Hepatocyte (in vitro differentiated cells): Measurements from ENCODE around the gene SEL1L3.
"Not testable (repeated sequence)": the region's sequence is repeated elsewhere in the genome, so short reads cannot be mapped to it uniquely, and the experiment has no call there.

ENCODE experiments used
- EZH2 ChIP-seq: fragments of 200-600 bp; sonication (generic); IDR thresholded peaks from 2 replicates; pipeline ENCODE4 v1.6.1; 2016; ENCODE audit warnings: antibody characterized with exemption, mild to moderate bottlenecking, borderline replicate concordance
- TF ChIP-seq, protein P1 (sequence below): fragments of 200-600 bp; sonication (generic); IDR thresholded peaks from 2 replicates; pipeline ENCODE4 v1.5.1; 2016; ENCODE audit warnings: antibody characterized with exemption, mild to moderate bottlenecking; ENCODE audit not compliant: poor library complexity

DNA sequence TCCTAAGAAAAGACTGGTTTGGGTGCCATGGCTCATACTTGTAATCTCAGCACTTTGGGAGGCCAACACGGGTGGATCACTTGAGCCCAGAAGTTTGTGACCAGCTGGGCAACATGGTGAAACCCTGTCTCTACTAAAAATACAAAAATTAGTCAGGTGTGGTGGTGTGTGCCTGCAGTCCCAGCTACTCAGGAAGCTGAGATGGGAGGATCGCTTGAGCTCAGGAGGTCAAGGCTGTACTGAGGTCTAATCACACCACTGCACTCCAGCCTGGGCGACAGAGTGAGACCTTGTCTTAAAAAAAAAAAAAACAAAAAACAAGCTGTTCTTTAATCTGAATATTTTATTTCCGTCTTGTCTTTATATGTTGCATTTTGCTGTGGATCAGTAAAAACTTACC lies 3.6 kb upstream of the SEL1L3 start:
- TF ChIP-seq, protein P1, sequence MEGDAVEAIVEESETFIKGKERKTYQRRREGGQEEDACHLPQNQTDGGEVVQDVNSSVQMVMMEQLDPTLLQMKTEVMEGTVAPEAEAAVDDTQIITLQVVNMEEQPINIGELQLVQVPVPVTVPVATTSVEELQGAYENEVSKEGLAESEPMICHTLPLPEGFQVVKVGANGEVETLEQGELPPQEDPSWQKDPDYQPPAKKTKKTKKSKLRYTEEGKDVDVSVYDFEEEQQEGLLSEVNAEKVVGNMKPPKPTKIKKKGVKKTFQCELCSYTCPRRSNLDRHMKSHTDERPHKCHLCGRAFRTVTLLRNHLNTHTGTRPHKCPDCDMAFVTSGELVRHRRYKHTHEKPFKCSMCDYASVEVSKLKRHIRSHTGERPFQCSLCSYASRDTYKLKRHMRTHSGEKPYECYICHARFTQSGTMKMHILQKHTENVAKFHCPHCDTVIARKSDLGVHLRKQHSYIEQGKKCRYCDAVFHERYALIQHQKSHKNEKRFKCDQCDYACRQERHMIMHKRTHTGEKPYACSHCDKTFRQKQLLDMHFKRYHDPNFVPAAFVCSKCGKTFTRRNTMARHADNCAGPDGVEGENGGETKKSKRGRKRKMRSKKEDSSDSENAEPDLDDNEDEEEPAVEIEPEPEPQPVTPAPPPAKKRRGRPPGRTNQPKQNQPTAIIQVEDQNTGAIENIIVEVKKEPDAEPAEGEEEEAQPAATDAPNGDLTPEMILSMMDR: not testable (repeated sequence)
- TF ChIP-seq EZH2: not testable (repeated sequence)
